HG03103 (cell line): ENCODE measurements around the gene GFY.
A peak's percentile ranks its signal among the peaks of the same experiment; 100 is the strongest.
"Not testable (repeated sequence)": the region's sequence is repeated elsewhere in the genome, so short reads cannot be mapped to it uniquely, and the experiment has no call there.

Experiments used
- ATAC-seq: cut with Tn5 transposase; IDR thresholded peaks from one replicate; pipeline ENCODE4 v1.9.1; 2021; ENCODE audit warnings: low read depth; ENCODE audit not compliant: unreplicated experiment

The GFY gene

GRCh38 chr19:49468199-49468598, 43.0 kb downstream of the GFY start:
- ATAC-seq: no peak

GRCh38 chr19:49468746-49469447, 43.7 kb downstream of the GFY start:
- no peak for ATAC-seq

- peak; percentile 39 for ATAC-seq
Observed at GRCh38 chr19:49469828-49470614, 44.8 kb downstream of the GFY start.

GRCh38 chr19:49470615-49470978, 45.4 kb downstream of the GFY start:
- ATAC-seq: no peak

- no peak for ATAC-seq
Observed at GRCh38 chr19:49472936-49473335, 47.7 kb downstream of the GFY start.

- ATAC-seq: not testable (repeated sequence)
Observed at GRCh38 chr19:49473501-49473867, 48.3 kb downstream of the GFY start.

GRCh38 chr19:49473868-49474541, 48.8 kb downstream of the GFY start, which contains the start of gene FLT3LG:
Gene FLT3LG (plus strand): TSS chr19:49474215. CDS start chr19:49474640, 425 bp downstream.
- ATAC-seq: peak; percentile 49

GRCh38 chr19:49474542-49474924, 49.3 kb downstream of the GFY start:
- ATAC-seq: no peak

GRCh38 chr19:49475191-49475917, 50.2 kb downstream of the GFY start:
- ATAC-seq: no peak

GRCh38 chr19:49475995-49476880, 51.0 kb downstream of the GFY start:
- ATAC-seq: no peak
